K562 (cell line): ENCODE measurements around the gene SNRPD2. TPM values are rescaled to one million over a fixed set of nuclear protein-coding genes. Genes with fewer than 3 reads are reported as not detected.

Experiments used
- CHD7 ChIP-seq: fragments of 200-600 bp; sonication (generic); IDR thresholded peaks from one replicate; pipeline ENCODE4 v1.6.1; 2012; ENCODE audit warnings: mild to moderate bottlenecking, low read depth, low read length, inconsistent platforms
- MAX ChIP-seq: sonication (generic); formaldehyde crosslinking; IDR thresholded peaks from 2 replicates; pipeline ENCODE4 v1.9.0; 2022; ENCODE audit warnings: mild to moderate bottlenecking, missing genetic modification reagents
- PPARD ChIP-seq: fragments of 250-450 bp; sonication (Bioruptor Pico); IDR thresholded peaks from 2 replicates; pipeline ENCODE4 v1.8.0; 2022; ENCODE audit warnings: inconsistent platforms, mild to moderate bottlenecking, moderate library complexity
- RFX7 ChIP-seq: fragments of 250-450 bp; sonication (Bioruptor Pico); IDR thresholded peaks from 2 replicates; pipeline ENCODE4 v1.5.1; 2021; ENCODE audit warnings: mild to moderate bottlenecking
- polyA plus RNA-seq, 8 experiments: library from polyadenylated mRNA; depleted of rRNA in 4 of 8; stranded (reverse) in 5 of 8; unstranded in 3 of 8; fragments of >200 nt; fragmentation: Nextera tagmentation in 2 of 8; fragmentation: Illumina TruSeq in 1 of 8; extraction: Ambion mirVana in 2 of 8; extraction: Trizol in 1 of 8; gene quantifications; 2 replicates each; pipeline versions ENCODE4 v1.2.1 to v1.2.3, GENCODE V29; 2011 to 2014; ENCODE audit warnings: inconsistent platforms in 1 of 8, missing spikeins in 1 of 8
- total RNA-seq, 7 experiments: library from RNA; depleted of rRNA in 6 of 7; stranded (reverse); fragments of >200 nt in 6 of 7; fragmentation: Illumina TruSeq in 2 of 7; extraction: Trizol in 2 of 7; gene quantifications; 2 replicates each; pipeline versions ENCODE4 v1.2.1 to v1.2.3, GENCODE V29; 2011 to 2021; ENCODE audit warnings: low replicate concordance in 1 of 7
- TF ChIP-seq, protein P1 (sequence below): fragments of 450-650 bp; IDR thresholded peaks from 2 replicates; pipeline ENCODE4 v1.6.1; 2016; ENCODE audit warnings: low read depth

SNRPD2 gene
- total and polyA plus RNA-seq, 9 of the 15 experiments (the other 6 are each of a cell fraction or from before 2014, with no cell fraction given) = 728 to 4,411 (median 1,029) TPM

DNA sequence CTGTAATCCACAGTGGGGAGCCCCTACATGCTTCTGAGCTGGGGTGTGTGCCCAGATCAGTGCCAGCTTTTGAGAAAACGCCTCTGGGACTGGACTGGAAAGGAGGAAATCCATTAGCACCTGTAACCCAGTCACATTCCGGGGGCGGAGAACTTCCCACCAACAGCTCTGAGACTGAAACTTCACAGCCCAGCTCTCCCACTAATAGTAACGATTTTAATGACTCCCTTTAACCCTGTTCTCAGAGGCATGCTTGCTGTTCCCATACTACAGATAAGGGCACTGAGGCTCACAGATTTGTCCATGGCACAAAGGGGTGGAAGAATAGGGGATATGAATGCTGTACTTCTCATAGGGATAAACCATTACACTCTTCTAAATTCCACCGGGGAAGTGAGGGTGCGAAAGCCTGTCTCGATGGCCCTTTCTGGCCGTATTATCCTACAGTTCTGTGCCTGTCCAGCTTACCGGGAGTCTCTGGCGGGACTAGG, 38.1 kb upstream of the SNRPD2 start (continued):
- TF ChIP-seq CHD7 = no peak
- TF ChIP-seq PPARD (CRISPR knock-in tag) = no peak
- TF ChIP-seq MAX = no peak
- TF ChIP-seq, protein P1, sequence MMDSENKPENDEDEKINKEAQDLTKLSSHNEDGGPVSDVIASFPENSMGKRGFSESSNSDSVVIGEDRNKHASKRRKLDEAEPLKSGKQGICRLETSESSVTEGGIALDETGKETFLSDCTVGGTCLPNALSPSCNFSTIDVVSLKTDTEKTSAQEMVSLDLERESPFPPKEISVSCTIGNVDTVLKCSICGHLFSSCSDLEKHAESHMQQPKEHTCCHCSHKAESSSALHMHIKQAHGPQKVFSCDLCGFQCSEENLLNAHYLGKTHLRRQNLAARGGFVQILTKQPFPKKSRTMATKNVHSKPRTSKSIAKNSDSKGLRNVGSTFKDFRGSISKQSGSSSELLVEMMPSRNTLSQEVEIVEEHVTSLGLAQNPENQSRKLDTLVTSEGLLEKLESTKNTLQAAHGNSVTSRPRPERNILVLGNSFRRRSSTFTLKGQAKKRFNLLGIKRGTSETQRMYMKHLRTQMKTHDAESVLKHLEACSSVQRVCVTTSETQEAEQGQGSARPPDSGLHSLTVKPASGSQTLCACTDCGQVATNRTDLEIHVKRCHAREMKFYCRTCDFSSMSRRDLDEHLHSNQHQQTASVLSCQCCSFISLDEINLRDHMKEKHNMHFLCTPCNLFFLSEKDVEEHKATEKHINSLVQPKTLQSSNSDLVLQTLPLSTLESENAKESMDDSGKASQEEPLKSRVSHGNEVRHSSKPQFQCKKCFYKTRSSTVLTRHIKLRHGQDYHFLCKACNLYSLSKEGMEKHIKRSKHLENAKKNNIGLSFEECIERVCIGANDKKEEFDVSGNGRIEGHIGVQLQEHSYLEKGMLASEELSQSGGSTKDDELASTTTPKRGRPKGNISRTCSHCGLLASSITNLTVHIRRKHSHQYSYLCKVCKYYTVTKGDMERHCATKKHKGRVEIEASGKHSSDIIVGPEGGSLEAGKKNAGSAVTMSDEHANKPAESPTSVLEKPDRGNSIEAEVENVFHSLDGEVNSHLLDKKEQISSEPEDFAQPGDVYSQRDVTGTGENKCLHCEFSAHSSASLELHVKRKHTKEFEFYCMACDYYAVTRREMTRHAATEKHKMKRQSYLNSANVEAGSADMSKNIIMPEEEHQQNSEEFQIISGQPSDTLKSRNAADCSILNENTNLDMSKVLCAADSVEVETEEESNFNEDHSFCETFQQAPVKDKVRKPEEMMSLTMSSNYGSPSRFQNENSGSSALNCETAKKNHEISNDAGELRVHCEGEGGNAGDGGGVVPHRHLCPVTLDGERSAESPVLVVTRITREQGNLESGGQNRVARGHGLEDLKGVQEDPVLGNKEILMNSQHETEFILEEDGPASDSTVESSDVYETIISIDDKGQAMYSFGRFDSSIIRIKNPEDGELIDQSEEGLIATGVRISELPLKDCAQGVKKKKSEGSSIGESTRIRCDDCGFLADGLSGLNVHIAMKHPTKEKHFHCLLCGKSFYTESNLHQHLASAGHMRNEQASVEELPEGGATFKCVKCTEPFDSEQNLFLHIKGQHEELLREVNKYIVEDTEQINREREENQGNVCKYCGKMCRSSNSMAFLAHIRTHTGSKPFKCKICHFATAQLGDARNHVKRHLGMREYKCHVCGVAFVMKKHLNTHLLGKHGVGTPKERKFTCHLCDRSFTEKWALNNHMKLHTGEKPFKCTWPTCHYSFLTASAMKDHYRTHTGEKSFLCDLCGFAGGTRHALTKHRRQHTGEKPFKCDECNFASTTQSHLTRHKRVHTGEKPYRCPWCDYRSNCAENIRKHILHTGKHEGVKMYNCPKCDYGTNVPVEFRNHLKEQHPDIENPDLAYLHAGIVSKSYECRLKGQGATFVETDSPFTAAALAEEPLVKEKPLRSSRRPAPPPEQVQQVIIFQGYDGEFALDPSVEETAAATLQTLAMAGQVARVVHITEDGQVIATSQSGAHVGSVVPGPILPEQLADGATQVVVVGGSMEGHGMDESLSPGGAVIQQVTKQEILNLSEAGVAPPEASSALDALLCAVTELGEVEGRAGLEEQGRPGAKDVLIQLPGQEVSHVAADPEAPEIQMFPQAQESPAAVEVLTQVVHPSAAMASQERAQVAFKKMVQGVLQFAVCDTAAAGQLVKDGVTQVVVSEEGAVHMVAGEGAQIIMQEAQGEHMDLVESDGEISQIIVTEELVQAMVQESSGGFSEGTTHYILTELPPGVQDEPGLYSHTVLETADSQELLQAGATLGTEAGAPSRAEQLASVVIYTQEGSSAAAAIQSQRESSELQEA = no peak
- no peak for TF ChIP-seq RFX7 (CRISPR knock-in tag)
